Urothelium cell line (cell line): ENCODE measurements around the gene AP5B1.
"Not testable (repeated sequence)": the region's sequence is repeated elsewhere in the genome, so short reads cannot be mapped to it uniquely, and the experiment has no call there.

Source experiments
- DNase-seq: peaks from one replicate; pipeline ENCODE4 v3.0.0; 2011; ENCODE audit warnings: low spot score, mixed read lengths
- FAIRE-seq: peaks from 2 replicates; lab custom pipeline; 2011; peaks lifted over from hg19 to GRCh38; lab: Jason Lieb, UNC

AP5B1 gene

GRCh38 chr11:65771589-65772112 is 9.1 kb downstream of the AP5B1 start:
- FAIRE-seq (no peak), DNase-seq (no peak)

- no peak for FAIRE-seq
- DNase-seq: no peak
These were observed 9.7 kb downstream of the AP5B1 start for GRCh38 chr11:65770951-65771567.

GRCh38 chr11:65767806-65768205 is 13.0 kb downstream of the AP5B1 start:
- not testable (repeated sequence) for FAIRE-seq, DNase-seq

GRCh38 chr11:65767406-65767805 is 13.4 kb downstream of the AP5B1 start:
- FAIRE-seq (no peak), DNase-seq (no peak)

- FAIRE-seq: no peak
- no peak for DNase-seq
These were observed 14.2 kb downstream of the AP5B1 start for GRCh38 chr11:65766535-65766934.

GRCh38 chr11:65764434-65764833 is 16.3 kb downstream of the AP5B1 start:
- FAIRE-seq: no peak

GRCh38 chr11:65762816-65763215 is 18.0 kb downstream of the AP5B1 start:
- not testable (repeated sequence) for DNase-seq, FAIRE-seq

More at GRCh38 chr11:65764434-65764833, 16.3 kb downstream of the AP5B1 start:
- no peak for DNase-seq

GRCh38 chr11:65762169-65762568 is 18.6 kb downstream of the AP5B1 start:
- DNase-seq, FAIRE-seq: not testable (repeated sequence)

- DNase-seq (no peak), FAIRE-seq (no peak)
These were observed 35.7 kb downstream of the AP5B1 start for GRCh38 chr11:65745049-65745448.

GRCh38 chr11:65744699-65745042 is 36.1 kb downstream of the AP5B1 start:
- DNase-seq: no peak
- no peak for FAIRE-seq

- FAIRE-seq: no peak
- peak; percentile 37 for DNase-seq
These were observed 36.6 kb downstream of the AP5B1 start for GRCh38 chr11:65744026-65744698.

GRCh38 chr11:65743681-65744025 is 37.1 kb downstream of the AP5B1 start:
- no peak for DNase-seq
- no peak for FAIRE-seq

GRCh38 chr11:65742353-65742752 is 38.4 kb downstream of the AP5B1 start:
- DNase-seq: no peak
- FAIRE-seq: no peak

- FAIRE-seq (no peak), DNase-seq (no peak)
These were observed 39.6 kb downstream of the AP5B1 start for GRCh38 chr11:65741185-65741584.

GRCh38 chr11:65739022-65739421 is 41.8 kb downstream of the AP5B1 start:
- FAIRE-seq (no peak), DNase-seq (no peak)

GRCh38 chr11:65736810-65737209 is 44.0 kb downstream of the AP5B1 start:
- no peak for FAIRE-seq

GRCh38 chr11:65735111-65735510 is 45.7 kb downstream of the AP5B1 start:
- FAIRE-seq: not testable (repeated sequence)

More at GRCh38 chr11:65736810-65737209, 44.0 kb downstream of the AP5B1 start:
- DNase-seq: no peak

GRCh38 chr11:65730461-65730860 is 50.3 kb downstream of the AP5B1 start:
- FAIRE-seq: no peak
- DNase-seq: no peak

More at GRCh38 chr11:65735111-65735510, 45.7 kb downstream of the AP5B1 start:
- not testable (repeated sequence) for DNase-seq

- no peak for FAIRE-seq
These were observed 52.9 kb downstream of the AP5B1 start for GRCh38 chr11:65727865-65728264.

GRCh38 chr11:65726660-65727059 is 54.1 kb downstream of the AP5B1 start:
- DNase-seq: no peak
- FAIRE-seq: no peak

More at GRCh38 chr11:65727865-65728264, 52.9 kb downstream of the AP5B1 start:
- no peak for DNase-seq
